ENCODE measurements around the gene HOXD10. TPM values are rescaled to one million over a fixed set of nuclear protein-coding genes. Genes with fewer than 3 reads are reported as not detected.
A peak's percentile ranks its signal among the peaks of the same experiment; 100 is the strongest.

The HOXD10 gene
- total and polyA plus RNA-seq, 2 donors (not counting 1 experiment from before 2014, with no cell fraction given) = not detected

DNA sequence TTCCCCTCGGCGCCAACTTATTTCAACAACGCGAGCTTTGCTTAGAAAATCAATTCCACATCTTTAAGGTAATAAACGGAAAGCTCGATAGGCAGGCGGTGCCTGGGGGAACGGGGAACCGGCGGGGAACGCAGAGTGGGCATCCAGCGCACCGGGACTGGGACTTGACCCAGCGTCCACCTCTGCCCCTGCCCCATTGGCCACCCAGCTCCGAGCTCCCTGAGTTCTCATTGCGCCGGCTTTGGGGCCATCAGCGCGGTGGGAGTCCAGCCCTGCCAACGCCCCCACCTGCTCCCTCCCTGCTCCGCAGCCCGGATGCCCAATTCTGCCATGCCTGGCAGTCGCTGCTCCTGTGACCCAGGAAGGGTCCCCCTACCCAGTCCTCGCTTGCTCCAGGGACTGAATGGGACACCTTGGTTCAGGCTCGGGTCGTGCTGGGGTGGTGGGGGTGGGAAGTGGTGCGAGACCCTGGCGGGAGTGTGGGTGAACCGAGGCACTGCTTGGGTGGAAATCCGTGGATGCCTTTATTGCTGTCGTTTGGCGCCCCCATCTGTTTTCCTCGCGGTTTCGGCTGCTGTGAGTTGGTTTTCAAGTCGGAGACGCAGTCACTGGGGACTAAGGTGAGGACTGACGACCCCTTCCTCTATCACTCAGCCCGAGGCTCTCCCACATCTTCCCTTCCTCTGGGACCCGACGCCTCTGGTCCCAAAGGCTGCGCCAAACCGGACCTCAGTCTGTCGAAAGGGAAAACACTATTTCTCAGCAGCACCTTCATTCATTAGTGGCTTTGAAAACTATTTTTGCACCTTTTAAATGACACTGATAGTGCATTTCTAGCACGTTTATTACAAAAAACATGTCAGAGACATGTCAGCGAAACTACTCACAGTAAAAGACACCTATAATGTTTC, 30.5 kb upstream of the HOXD10 start:
- H3K4me1 ChIP-seq (ENCODE audit: control insufficient read depth, extremely low read depth, insufficient read depth, low read length) = no peaks in the 10 kb centered on the region
- no peak overlapping the region for H3K4me3 ChIP-seq (replicated peaks in 1 of 4; ENCODE audit: control extremely low read depth in 1 of 4, insufficient read depth in 1 of 4, low read depth in 3 of 4, low read length in 4 of 4)
- no peaks in the 10 kb centered on the region for H3K36me3 ChIP-seq (ENCODE audit: control insufficient read depth, insufficient read depth, low read length)
- no peaks in the 10 kb centered on the region for H3K9me3 ChIP-seq (ENCODE audit: control insufficient read depth, insufficient read depth, low read depth, low read length)
- H3K4me2 ChIP-seq (ENCODE audit: extremely low read depth, insufficient read depth, low read length) = no peak overlapping the region
- peak; percentile 25 to 39 for DNase-seq (ENCODE audit: low read depth in 2 of 2)
- H3K27ac ChIP-seq (ENCODE audit: insufficient read depth, low read length) = no peak overlapping the region
- H3K79me2 ChIP-seq (ENCODE audit: control insufficient read depth, insufficient read depth, low read length) = no peaks in the 10 kb centered on the region
- no peaks in the 10 kb centered on the region for H4K20me1 ChIP-seq (ENCODE audit: control insufficient read depth, extremely low read depth, insufficient read depth, low read length)
- peaks cover 89% of the 10 kb centered on the region for H3K27me3 ChIP-seq (ENCODE audit: control insufficient read depth, insufficient read depth, low read length)
- H2AFZ ChIP-seq (ENCODE audit: low read length) = no peak overlapping the region
- peak; percentile 63 for TF ChIP-seq EZH2 (IDR thresholded peaks at IDR 0.05; ENCODE audit: low read length, missing control alignments)
- TF ChIP-seq, protein P1, sequence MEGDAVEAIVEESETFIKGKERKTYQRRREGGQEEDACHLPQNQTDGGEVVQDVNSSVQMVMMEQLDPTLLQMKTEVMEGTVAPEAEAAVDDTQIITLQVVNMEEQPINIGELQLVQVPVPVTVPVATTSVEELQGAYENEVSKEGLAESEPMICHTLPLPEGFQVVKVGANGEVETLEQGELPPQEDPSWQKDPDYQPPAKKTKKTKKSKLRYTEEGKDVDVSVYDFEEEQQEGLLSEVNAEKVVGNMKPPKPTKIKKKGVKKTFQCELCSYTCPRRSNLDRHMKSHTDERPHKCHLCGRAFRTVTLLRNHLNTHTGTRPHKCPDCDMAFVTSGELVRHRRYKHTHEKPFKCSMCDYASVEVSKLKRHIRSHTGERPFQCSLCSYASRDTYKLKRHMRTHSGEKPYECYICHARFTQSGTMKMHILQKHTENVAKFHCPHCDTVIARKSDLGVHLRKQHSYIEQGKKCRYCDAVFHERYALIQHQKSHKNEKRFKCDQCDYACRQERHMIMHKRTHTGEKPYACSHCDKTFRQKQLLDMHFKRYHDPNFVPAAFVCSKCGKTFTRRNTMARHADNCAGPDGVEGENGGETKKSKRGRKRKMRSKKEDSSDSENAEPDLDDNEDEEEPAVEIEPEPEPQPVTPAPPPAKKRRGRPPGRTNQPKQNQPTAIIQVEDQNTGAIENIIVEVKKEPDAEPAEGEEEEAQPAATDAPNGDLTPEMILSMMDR (conservative IDR thresholded peaks at IDR 0.05 in 1 of 2, IDR thresholded peaks at IDR 0.05 in 1 of 2; ENCODE audit: low read depth in 1 of 2, low read length in 2 of 2) = peak; percentile 41 to 57
- no peak overlapping the region for H3K9ac ChIP-seq (ENCODE audit: insufficient read depth, low read length)

DNA sequence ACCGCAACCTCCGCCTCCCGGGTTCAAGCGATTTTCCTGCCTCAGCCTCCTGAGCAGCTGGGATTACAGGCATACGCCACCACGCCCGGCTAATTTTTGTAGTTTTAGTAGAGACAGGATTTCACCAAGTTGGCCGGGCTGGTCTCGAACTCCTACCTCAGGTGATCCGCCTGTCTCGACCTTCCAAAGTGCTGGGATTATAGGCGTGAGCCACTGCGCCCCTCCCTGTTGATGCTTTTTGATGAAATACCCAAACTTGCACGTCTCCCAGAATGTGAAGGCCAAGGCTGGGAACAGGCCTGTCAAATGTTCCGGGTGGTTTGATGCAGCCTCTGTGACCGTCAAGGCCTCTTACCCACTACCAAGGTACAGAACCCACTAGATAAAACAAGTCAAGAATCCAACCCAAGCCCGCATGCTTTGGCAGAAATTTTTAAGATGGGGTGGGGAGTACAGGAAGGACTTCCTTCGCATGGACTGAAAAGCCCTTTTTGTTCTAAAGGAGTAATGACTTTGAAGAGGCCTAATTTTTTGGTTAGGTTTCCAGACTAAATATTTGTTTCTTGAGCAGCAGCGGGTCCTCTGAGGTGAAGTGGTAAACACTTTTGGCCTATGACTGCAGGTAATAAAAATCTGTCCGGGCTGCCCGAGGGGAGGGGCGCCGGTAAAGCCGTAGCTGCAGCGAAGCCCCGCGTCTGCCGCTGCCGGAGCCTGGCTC, 29.1 kb upstream of the HOXD10 start:
- H2AFZ ChIP-seq (ENCODE audit: low read length) = no peak overlapping the region
- H3K36me3 ChIP-seq (ENCODE audit: control insufficient read depth, insufficient read depth, low read length) = no peaks in the 10 kb centered on the region
- peaks cover 87% of the 10 kb centered on the region for H3K27me3 ChIP-seq (ENCODE audit: control insufficient read depth, insufficient read depth, low read length)
- no peak for DNase-seq (ENCODE audit: low read depth in 2 of 2)
- H3K4me1 ChIP-seq (ENCODE audit: control insufficient read depth, extremely low read depth, insufficient read depth, low read length) = no peaks in the 10 kb centered on the region
- H3K9me3 ChIP-seq (ENCODE audit: control insufficient read depth, insufficient read depth, low read depth, low read length) = no peaks in the 10 kb centered on the region
- H3K4me2 ChIP-seq (ENCODE audit: extremely low read depth, insufficient read depth, low read length) = no peak overlapping the region
- no peaks in the 10 kb centered on the region for H3K79me2 ChIP-seq (ENCODE audit: control insufficient read depth, insufficient read depth, low read length)
- no peaks in the 10 kb centered on the region for H4K20me1 ChIP-seq (ENCODE audit: control insufficient read depth, extremely low read depth, insufficient read depth, low read length)
- H3K4me3 ChIP-seq (replicated peaks in 1 of 4; ENCODE audit: control extremely low read depth in 1 of 4, insufficient read depth in 1 of 4, low read depth in 3 of 4, low read length in 4 of 4) = no peak overlapping the region
- no peak overlapping the region for H3K27ac ChIP-seq (ENCODE audit: insufficient read depth, low read length)
- TF ChIP-seq, protein P1 (conservative IDR thresholded peaks at IDR 0.05 in 1 of 2, IDR thresholded peaks at IDR 0.05 in 1 of 2; ENCODE audit: low read depth in 1 of 2, low read length in 2 of 2) = no peak
- no peak for TF ChIP-seq EZH2 (IDR thresholded peaks at IDR 0.05; ENCODE audit: low read length, missing control alignments)
- no peak overlapping the region for H3K9ac ChIP-seq (ENCODE audit: insufficient read depth, low read length)

Data from fibroblast of lung (primary cell).